Hindlimb muscle (tissue), 1 donor: Measurements from ENCODE around the gene PCBD2. TPM values are rescaled to one million over a fixed set of nuclear protein-coding genes. Genes with fewer than 3 reads are reported as not detected.
"Not testable (repeated sequence)": the region's sequence is repeated elsewhere in the genome, so short reads cannot be mapped to it uniquely, and the experiment has no call there.

ENCODE experiments used
- DNase-seq: peaks from one replicate; pipeline ENCODE4 v3.0.0-alpha.2; 2013
- polyA plus RNA-seq: library from polyadenylated mRNA; unstranded; fragments of 120-200 nt; gene quantifications from one replicate; pipeline ENCODE4 v1.2.1, GENCODE V29; 2013; ENCODE audit not compliant: insufficient read length

Gene PCBD2
- polyA plus RNA-seq, 1 donor = 11.6 TPM

GRCh38 chr5:134964359-134965270 is 59.7 kb downstream of the PCBD2 start:
- no peak for DNase-seq

- no peak for DNase-seq
Observed at GRCh38 chr5:134965271-134965825, 60.4 kb downstream of the PCBD2 start.

DNA sequence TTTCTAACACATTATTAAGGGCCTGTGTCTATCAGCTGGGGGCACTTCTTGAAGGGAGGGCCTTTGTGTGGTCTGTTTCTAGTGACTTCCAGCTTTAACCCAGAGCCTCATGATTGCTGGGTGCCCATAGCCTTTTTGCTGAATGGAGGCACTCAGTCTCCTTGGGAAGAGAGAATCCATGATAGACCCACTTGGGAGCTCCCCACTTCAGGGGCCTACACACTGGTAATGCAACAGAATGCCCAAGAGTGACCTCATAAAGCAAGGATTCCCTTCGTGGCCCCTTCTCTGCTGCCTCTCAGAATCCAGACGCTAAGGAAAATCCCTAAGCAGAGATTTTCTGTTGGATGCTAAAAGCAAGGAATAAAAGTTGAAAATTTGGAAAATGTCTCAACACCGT is 62.7 kb downstream of the PCBD2 start, which contains the start of gene CATSPER3:
TSS of gene CATSPER3 (plus strand) at position 301 of the 400 bp plus-strand sequence. CDS start at position 386, 85 bp downstream.
- DNase-seq = no peak

GRCh38 chr5:134968055-134968454 is 63.1 kb downstream of the PCBD2 start:
- DNase-seq = no peak

DNA sequence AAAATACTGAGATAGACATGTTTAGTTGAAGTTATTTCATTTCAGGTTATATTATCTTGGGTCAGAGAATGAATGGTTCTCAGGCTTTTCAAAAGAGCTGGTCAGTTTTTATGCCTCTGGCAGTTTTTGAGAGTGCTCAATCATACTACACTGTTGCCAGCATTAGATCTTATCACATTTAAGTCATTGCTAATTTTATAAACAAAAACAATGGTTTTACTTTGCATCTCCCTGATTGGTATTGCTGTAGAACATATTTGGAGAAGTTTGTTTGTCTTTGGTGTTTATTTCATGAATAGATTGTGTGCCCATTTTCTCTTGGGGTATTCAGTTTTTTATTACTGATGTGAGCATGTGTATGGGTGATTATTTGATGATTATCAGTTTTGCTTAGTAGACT is 64.2 kb downstream of the PCBD2 start:
- no peak for DNase-seq

GRCh38 chr5:134975078-134975715 is 70.3 kb downstream of the PCBD2 start:
- no peak for DNase-seq

GRCh38 chr5:134975843-134976242 is 70.9 kb downstream of the PCBD2 start:
- DNase-seq = no peak

GRCh38 chr5:134976841-134977240 is 71.9 kb downstream of the PCBD2 start:
- DNase-seq = no peak

- no peak for DNase-seq
Observed at GRCh38 chr5:134979416-134979815, 74.5 kb downstream of the PCBD2 start.

GRCh38 chr5:134982230-134982629 is 77.3 kb downstream of the PCBD2 start:
- no peak for DNase-seq

GRCh38 chr5:134989266-134989830 is 84.4 kb downstream of the PCBD2 start:
- DNase-seq = no peak

DNA sequence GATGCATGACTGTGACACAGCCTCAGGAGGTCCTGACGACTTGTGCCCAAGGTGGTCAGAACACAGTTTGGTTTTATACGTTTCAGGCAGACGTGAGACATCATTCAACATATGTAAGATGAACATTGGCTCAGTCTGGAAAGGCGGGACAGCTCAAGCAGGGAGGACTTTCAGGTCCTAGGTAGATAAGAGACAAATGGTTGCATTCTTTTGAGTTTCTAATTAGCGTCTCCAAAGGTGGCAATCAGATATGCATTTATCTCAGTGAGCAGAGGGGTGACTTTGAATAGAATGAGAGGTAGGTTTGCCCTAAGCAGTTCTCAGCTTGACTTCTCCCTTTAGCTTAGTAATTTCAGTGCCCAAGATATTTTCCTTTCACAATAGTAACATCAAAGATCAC is 85.3 kb downstream of the PCBD2 start:
- not testable (repeated sequence) for DNase-seq

DNA sequence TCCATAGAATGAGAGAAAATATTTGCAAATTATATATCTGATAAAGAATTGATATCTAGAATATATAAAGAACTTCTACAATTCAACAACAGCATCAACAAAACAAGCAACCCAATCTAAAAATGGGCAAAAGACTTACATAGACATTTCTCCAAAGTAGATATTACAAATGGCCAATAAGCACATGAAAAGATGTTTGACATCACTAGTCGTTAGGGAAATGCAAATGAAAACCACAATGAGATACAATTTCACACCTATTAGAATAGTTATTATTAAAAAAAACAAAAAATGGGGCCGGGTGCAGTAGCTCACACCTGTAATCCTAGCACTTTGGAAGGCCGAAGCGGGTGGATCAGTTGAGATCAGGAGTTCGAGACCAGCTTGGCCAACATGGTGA is 87.2 kb downstream of the PCBD2 start:
- no peak for DNase-seq

DNA sequence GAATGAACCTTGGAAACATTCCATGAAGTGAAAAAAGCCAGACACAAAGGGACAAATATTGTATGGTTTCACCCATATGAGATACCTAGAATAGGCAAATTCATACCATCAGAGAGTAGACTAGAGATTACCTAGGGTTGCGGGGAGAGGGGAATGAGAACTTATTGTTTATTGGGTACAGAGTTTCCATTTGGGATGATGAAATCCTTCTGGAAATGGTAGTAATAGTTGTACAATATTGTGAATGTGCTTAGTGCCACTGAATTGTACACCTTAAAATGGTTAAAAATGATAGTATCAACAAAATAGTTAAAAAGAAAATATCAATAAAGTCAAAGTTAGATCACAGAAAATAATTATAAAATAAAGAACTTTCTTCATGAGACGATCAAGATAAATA is 88.2 kb downstream of the PCBD2 start:
- DNase-seq = no peak

GRCh38 chr5:134994560-134995156 is 89.7 kb downstream of the PCBD2 start:
- no peak for DNase-seq

GRCh38 chr5:134995850-134996402 is 91.0 kb downstream of the PCBD2 start:
- no peak for DNase-seq

- DNase-seq = no peak
Observed at GRCh38 chr5:134997015-134997414, 92.1 kb downstream of the PCBD2 start.

DNA sequence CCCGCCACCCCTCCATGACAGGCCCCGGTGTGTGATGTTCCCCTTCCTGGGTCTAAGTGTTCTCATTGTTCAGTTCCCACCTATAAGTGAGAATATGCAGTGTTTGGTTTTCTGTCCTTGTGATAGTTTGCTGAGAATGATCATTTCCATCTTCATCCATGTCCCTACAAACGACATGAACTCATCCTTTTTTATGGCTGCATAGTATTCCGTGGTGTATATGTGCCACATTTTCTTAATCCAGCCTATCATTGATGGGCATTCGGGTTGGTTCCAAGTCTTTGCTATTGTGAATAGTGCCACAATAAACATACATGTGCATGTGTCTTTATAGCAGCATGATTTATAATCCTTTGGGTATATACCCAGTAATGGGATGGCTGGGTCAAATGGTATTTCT is 93.1 kb downstream of the PCBD2 start:
- DNase-seq = not testable (repeated sequence)

DNA sequence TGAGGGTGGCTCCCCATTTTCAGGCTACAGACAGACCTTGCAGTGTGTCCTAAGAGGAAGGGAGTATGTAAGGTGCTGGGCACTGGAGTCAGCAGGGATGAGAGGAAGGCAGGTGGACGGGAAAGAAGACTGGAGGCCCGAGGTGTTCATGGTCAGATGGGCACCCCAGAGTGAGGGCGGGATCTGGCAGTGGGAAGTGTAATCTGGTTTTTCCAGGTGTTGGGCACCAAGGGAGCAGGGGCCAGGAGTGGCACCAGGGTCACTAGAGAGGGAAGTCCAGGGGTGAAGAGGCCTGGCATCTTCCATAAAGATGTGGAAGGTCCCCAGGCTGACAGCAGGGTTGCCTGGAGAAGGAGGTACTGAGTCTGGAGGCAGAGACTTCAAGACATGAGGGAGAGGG is 99.4 kb downstream of the PCBD2 start:
- no peak for DNase-seq

DNA sequence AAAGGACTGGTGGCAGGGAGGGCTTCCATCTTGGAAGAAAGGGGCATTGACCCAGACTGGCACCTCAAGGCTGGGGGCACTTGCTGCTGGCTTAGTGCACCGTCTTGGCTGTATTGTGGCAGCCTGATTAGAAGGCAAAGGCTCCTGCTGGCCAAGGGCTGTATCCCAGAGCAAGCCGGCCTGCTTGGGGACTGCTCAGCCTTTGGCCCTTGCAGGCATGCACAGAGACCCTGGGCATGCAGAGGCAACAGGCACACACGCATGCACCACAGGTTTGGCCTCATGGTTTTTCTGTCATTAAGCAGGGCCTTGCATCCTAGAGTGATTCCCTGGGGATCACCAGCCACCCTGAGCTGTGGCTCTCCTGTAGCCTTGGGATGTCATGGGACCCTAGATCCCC is 100.1 kb downstream of the PCBD2 start:
- no peak for DNase-seq

DNA sequence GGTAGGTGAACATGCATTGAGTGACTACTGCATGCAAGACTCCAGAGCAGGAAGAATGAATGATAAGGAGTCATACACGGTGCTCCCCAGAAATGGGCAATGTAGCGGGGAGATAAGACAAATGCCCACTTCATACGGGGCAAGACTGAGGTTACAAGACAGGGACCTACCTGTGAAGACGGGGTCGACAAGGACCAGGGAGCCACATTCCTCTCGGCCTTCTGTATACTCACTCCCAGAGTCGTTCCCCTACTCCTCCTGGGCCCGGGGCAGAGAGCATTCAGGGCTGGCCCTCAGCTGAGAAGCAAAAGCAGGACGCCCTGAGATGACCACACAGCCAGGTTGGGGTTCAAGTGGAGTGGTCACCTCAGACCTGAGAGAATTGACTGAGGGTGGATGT is 102.4 kb downstream of the PCBD2 start:
- no peak for DNase-seq

- no peak for DNase-seq
Observed at GRCh38 chr5:135007749-135008363, 102.9 kb downstream of the PCBD2 start.
